ENCODE results near the gene XK. TPM values are rescaled to one million over a fixed set of nuclear protein-coding genes. Genes with fewer than 3 reads are reported as not detected.

XK gene
- total RNA-seq, 4 donors from 2014 or later: 0.09 to 0.38 (median 0.16) TPM; not detected in 1

DNA sequence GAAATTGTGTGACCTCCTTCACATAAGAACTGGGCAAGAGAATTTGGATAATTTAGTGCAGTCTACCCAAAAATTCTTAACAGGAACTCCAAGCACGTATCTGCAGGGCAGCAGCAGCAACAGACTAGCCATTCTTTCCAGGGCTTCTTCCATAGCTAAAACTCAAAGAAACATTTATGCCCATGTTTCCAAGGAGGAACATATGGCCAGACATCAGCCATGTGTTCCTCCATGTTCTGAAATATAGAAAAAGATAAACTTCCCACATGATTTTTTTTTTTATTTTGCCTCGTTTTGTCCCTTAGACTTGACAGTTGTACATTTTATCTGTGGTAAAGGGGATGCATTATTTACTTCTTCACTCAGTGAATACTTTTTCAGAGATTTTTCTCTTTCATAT lies 66.7 kb downstream of the XK start:
- no peak for TF ChIP-seq CTCF (IDR thresholded peaks at IDR 0.05)
- DNase-seq (ENCODE audit: low spot score) (no peak), ATAC-seq (ENCODE audit: low FRiP score) (no peak)

- no peak for TF ChIP-seq CTCF (IDR thresholded peaks at IDR 0.05)
- DNase-seq (ENCODE audit: low spot score) (no peak), ATAC-seq (ENCODE audit: low FRiP score) (no peak)
Measured at GRCh38 chrX:37752936-37753335, 67.3 kb downstream of the XK start.

- ATAC-seq (ENCODE audit: low FRiP score) (no peak), DNase-seq (ENCODE audit: low spot score) (no peak)
- TF ChIP-seq CTCF (IDR thresholded peaks at IDR 0.05): no peak
Measured at GRCh38 chrX:37753384-37753783, 67.8 kb downstream of the XK start.

GRCh38 chrX:37754516-37754915 lies 68.9 kb downstream of the XK start:
- no peak for DNase-seq (ENCODE audit: low spot score)
- TF ChIP-seq CTCF (IDR thresholded peaks at IDR 0.05): no peak
- no peak for ATAC-seq (ENCODE audit: low FRiP score)

- DNase-seq (ENCODE audit: low spot score) (no peak), ATAC-seq (ENCODE audit: low FRiP score) (no peak)
- no peak for TF ChIP-seq CTCF (IDR thresholded peaks at IDR 0.05)
Measured at GRCh38 chrX:37755025-37755424, 69.4 kb downstream of the XK start.

DNA sequence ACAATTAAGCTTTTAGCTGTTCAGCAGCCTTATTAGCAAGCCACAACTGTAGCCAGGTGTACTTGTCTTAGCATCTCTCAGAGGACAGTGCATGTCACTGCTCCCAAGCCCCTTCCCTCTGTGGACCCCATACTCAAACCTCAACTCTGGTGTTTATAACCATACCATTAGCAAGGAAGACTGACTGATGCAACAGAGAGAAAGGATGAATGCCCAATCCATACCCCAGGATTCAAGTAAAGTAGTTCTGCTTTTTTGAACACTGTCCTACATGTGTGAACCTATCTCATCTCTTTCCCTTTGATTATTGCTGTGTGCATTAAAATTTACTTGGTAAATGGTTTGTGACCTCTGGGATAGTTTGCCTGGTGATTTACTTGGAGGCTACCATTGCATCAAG lies 71.5 kb downstream of the XK start:
- TF ChIP-seq CTCF (IDR thresholded peaks at IDR 0.05): no peak
- DNase-seq (ENCODE audit: low spot score): no peak
- ATAC-seq (ENCODE audit: low FRiP score): no peak

DNA sequence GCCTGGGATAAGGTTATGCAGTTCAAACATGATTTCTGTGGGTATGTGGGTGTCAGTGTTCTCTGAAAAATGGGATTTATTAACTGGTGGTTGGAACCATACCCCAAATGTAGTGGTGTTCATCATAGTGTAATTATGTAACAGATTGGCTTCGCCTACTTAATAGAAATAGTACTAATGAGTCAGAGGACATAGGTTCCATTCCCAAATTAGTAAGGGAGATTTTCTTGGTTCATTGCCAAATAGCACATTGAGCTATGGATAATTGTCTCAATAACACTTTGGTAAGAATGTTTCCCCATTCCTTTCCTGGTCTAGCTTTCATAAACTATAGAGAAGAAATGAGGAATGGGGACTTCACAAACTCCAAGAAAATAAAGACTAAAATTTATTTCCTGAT lies 73.8 kb downstream of the XK start:
- ATAC-seq (ENCODE audit: low FRiP score) (no peak), DNase-seq (ENCODE audit: low spot score) (no peak)
- no peak for TF ChIP-seq CTCF (IDR thresholded peaks at IDR 0.05)

Measured in omental fat pad (tissue), 4 donors.